ENCODE results near the gene CDC73. TPM values are rescaled to one million over a fixed set of nuclear protein-coding genes. Genes with fewer than 3 reads are reported as not detected.

The CDC73 gene
- total RNA-seq, 1 donor = 29.7 TPM

DNA sequence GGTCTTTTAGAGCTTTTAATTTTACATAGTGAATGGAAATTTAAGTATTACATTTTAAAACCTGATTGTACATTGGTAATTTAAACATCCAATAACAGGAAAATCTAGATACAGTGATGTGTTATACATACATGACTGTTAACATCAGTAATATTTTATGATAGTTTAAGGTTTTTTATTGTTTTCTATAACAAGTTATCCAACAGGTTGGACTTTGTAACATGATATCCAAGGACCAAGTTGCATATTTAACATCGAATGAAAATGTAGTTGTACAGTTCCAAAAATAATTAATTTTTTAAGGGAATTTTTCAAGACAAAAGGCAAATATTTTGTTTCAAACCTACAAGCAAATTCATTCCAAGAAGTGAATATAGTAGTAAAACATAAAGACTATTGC, 31.0 kb upstream of the CDC73 start:
- Histone ChIP-seq H3K4me1 (ENCODE audit: insufficient read depth, low read length) (no peaks in the 10 kb centered on the region), H3K9me3 (ENCODE audit: low read depth, low read length) (no peaks in the 10 kb centered on the region), H3K27me3 (ENCODE audit: insufficient read depth, low read length) (no peaks in the 10 kb centered on the region), H2AFZ (ENCODE audit: low read length) (no peak overlapping the region), H3K4me3 (ENCODE audit: insufficient read depth, low read length) (no peak overlapping the region), H3K4me2 (ENCODE audit: insufficient read depth, low read length) (no peak overlapping the region), H4K20me1 (ENCODE audit: insufficient read depth, low read length) (no peaks in the 10 kb centered on the region), H3K27ac (ENCODE audit: low read depth, low read length) (no peak overlapping the region), H3K36me3 (ENCODE audit: insufficient read depth, low read length) (peaks cover 35% of the 10 kb centered on the region), H3K79me2 (ENCODE audit: insufficient read depth, low read length) (no peaks in the 10 kb centered on the region)
- DNase-seq (ENCODE audit: insufficient read length, low spot score, missing footprints) = no peak
- TF ChIP-seq, protein P1, sequence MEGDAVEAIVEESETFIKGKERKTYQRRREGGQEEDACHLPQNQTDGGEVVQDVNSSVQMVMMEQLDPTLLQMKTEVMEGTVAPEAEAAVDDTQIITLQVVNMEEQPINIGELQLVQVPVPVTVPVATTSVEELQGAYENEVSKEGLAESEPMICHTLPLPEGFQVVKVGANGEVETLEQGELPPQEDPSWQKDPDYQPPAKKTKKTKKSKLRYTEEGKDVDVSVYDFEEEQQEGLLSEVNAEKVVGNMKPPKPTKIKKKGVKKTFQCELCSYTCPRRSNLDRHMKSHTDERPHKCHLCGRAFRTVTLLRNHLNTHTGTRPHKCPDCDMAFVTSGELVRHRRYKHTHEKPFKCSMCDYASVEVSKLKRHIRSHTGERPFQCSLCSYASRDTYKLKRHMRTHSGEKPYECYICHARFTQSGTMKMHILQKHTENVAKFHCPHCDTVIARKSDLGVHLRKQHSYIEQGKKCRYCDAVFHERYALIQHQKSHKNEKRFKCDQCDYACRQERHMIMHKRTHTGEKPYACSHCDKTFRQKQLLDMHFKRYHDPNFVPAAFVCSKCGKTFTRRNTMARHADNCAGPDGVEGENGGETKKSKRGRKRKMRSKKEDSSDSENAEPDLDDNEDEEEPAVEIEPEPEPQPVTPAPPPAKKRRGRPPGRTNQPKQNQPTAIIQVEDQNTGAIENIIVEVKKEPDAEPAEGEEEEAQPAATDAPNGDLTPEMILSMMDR (IDR thresholded peaks at IDR 0.05; ENCODE audit: extremely low read depth, low read depth, low read length) = no peak

DNA sequence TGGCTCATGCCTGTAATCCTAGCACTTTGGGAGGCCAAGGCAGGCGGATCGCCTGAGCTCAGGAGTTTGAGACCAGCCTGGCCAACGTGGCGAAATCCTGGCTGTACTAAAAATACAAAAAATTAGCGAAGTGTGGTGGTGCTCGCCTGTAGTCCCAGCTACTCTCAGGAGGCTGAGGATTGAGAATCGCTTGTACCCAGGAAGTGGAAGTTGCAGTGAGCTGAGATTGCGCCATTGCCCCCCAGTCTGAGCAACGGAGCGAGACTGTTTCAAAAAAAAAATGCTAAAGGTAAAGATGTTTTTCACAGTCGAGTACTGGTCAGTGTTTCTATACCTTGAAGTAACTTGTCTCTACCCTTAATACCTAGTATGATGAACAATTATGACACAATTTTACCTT, 27.7 kb upstream of the CDC73 start:
- DNase-seq (ENCODE audit: insufficient read length, low spot score, missing footprints) = no peak
- Histone ChIP-seq H3K27ac (ENCODE audit: low read depth, low read length) (no peak overlapping the region), H3K4me2 (ENCODE audit: insufficient read depth, low read length) (no peak overlapping the region), H3K79me2 (ENCODE audit: insufficient read depth, low read length) (peaks cover under 1% of the 10 kb centered on the region), H4K20me1 (ENCODE audit: insufficient read depth, low read length) (no peaks in the 10 kb centered on the region), H3K4me1 (ENCODE audit: insufficient read depth, low read length) (no peaks in the 10 kb centered on the region), H3K27me3 (ENCODE audit: insufficient read depth, low read length) (no peaks in the 10 kb centered on the region), H3K4me3 (ENCODE audit: insufficient read depth, low read length) (no peak overlapping the region), H3K36me3 (ENCODE audit: insufficient read depth, low read length) (peaks cover 51% of the 10 kb centered on the region), H2AFZ (ENCODE audit: low read length) (no peak overlapping the region), H3K9me3 (ENCODE audit: low read depth, low read length) (no peaks in the 10 kb centered on the region)
- TF ChIP-seq, protein P1 (IDR thresholded peaks at IDR 0.05; ENCODE audit: extremely low read depth, low read depth, low read length) = no peak

- H3K4me3 ChIP-seq (ENCODE audit: insufficient read depth, low read length) = no peak overlapping the region
- H3K27ac ChIP-seq (ENCODE audit: low read depth, low read length) = no peak overlapping the region
- no peaks in the 10 kb centered on the region for H3K27me3 ChIP-seq (ENCODE audit: insufficient read depth, low read length)
- peaks cover 2% of the 10 kb centered on the region for H4K20me1 ChIP-seq (ENCODE audit: insufficient read depth, low read length)
- TF ChIP-seq, protein P1 (IDR thresholded peaks at IDR 0.05; ENCODE audit: extremely low read depth, low read depth, low read length) = no peak
- no peak for DNase-seq (ENCODE audit: insufficient read length, low spot score, missing footprints)
- peaks cover 26% of the 10 kb centered on the region for H3K36me3 ChIP-seq (ENCODE audit: insufficient read depth, low read length)
- no peaks in the 10 kb centered on the region for H3K9me3 ChIP-seq (ENCODE audit: low read depth, low read length)
- no peak overlapping the region for H3K4me2 ChIP-seq (ENCODE audit: insufficient read depth, low read length)
- H3K79me2 ChIP-seq (ENCODE audit: insufficient read depth, low read length) = peaks cover 49% of the 10 kb centered on the region
- no peak overlapping the region for H2AFZ ChIP-seq (ENCODE audit: low read length)
- peaks cover 13% of the 10 kb centered on the region for H3K4me1 ChIP-seq (ENCODE audit: insufficient read depth, low read length)
Measured at GRCh38 chr1:193102662-193103061, 19.2 kb upstream of the CDC73 start.

DNA sequence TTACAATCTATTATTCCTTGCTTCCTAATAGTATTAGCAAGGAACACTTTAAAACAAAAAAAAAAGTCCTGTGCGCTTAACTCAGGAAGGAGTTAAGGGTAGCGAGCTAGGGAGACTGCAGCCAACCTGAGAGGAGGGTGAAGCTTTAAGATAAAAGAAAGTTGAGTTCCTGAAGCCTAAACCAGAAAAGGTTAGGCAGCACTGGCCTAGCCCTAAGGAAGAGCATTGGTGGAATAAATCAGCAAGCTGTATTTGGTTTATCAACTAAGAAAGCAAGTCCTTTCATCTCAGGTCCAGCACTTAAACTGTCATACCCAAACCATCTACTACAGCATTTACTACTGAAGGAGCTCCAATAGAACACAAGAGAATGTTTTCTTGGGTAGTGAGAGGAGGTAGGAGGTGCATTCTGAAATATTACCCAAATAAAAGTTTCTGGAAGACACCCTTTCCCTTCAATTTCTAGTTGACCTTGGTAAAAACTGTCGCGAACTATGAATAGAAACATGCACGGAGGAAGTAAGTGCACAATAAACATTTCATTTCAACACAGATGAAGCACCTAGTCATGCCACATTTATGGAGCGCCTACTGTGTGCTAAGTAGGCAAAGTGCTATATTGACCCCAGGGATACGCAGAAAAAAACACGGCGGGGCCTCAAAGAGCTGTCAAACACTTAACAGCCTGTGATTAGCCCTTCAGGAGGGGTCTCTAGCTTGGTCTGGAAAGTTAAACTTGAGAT, 17.9 kb upstream of the CDC73 start:
- Histone ChIP-seq H3K27me3 (ENCODE audit: insufficient read depth, low read length) (no peaks in the 10 kb centered on the region), H2AFZ (ENCODE audit: low read length) (peak overlapping the region; percentile 74), H3K4me2 (ENCODE audit: insufficient read depth, low read length) (peak overlapping the region; percentile 92), H3K27ac (ENCODE audit: low read depth, low read length) (peak overlapping the region; percentile 77), H3K79me2 (ENCODE audit: insufficient read depth, low read length) (peaks cover 49% of the 10 kb centered on the region), H3K4me1 (ENCODE audit: insufficient read depth, low read length) (peaks cover 13% of the 10 kb centered on the region), H3K4me3 (ENCODE audit: insufficient read depth, low read length) (peak overlapping the region; percentile 76), H3K36me3 (ENCODE audit: insufficient read depth, low read length) (peaks cover 18% of the 10 kb centered on the region), H4K20me1 (ENCODE audit: insufficient read depth, low read length) (peaks cover 2% of the 10 kb centered on the region), H3K9me3 (ENCODE audit: low read depth, low read length) (no peaks in the 10 kb centered on the region)
- DNase-seq (ENCODE audit: insufficient read length, low spot score, missing footprints) = peak; percentile 85
- TF ChIP-seq, protein P1 (IDR thresholded peaks at IDR 0.05; ENCODE audit: extremely low read depth, low read depth, low read length) = no peak
